Naive B cell (primary cell): ENCODE results near the gene CIB2. TPM values are rescaled to one million over a fixed set of nuclear protein-coding genes. Genes with fewer than 3 reads are reported as not detected.

Source experiments
- ATAC-seq, 2 donors: fragments of 150-1000 bp; cut with Tn5 transposase; 2 replicates each; pipeline ENCODE4 v1.10.0; 2021; ENCODE audit warnings: low read depth in 2 of 2, mild to moderate bottlenecking in 2 of 2, moderate library complexity in 2 of 2
- DNase-seq: peaks from one replicate; pipeline ENCODE4 v3.0.0; 2022
- H3K27ac Mint-ChIP-seq, 6 donors: one replicate each; pipeline ENCODE4 v1.8.0; 2020 to 2022; ENCODE audit warnings: mild to moderate bottlenecking in 6 of 6, mixed read lengths in 6 of 6, moderate library complexity in 5 of 6, inconsistent platforms in 2 of 6
- H3K27me3 Mint-ChIP-seq, 3 donors: one replicate each; pipeline ENCODE4 v1.8.0; 2021 to 2022; ENCODE audit warnings: mixed read lengths in 3 of 3, mild to moderate bottlenecking in 1 of 3
- H3K36me3 Mint-ChIP-seq, 2 donors: one replicate each; pipeline ENCODE4 v1.8.0; 2020 to 2022; ENCODE audit warnings: mixed read lengths in 2 of 2, inconsistent platforms in 1 of 2, mild to moderate bottlenecking in 1 of 2
- H3K4me1 Mint-ChIP-seq, 3 donors: one replicate each; pipeline ENCODE4 v1.8.0; 2020 to 2022; ENCODE audit warnings: mixed read lengths in 3 of 3, inconsistent platforms in 1 of 3, mild to moderate bottlenecking in 1 of 3, moderate library complexity in 1 of 3
- H3K4me3 Mint-ChIP-seq, 8 donors: one replicate each; pipeline ENCODE4 v1.8.0; 2020 to 2022; ENCODE audit warnings: mild to moderate bottlenecking in 8 of 8, mixed read lengths in 8 of 8, moderate library complexity in 8 of 8, inconsistent platforms in 2 of 8
- H3K9me3 Mint-ChIP-seq, 7 donors: one replicate each; pipeline ENCODE4 v1.8.0; 2020 to 2022; ENCODE audit warnings: mixed read lengths in 7 of 7, mild to moderate bottlenecking in 5 of 7, inconsistent platforms in 2 of 7, moderate library complexity in 1 of 7
- polyA plus RNA-seq, 6 donors: library from polyadenylated mRNA; unstranded; fragments of 300-500 nt; fragmentation: Illumina TruSeq; gene quantifications; one replicate each; pipeline ENCODE4 v1.2.3, GENCODE V29; 2021; ENCODE audit warnings: low read depth in 6 of 6

CIB2 gene
- polyA plus RNA-seq, 6 donors from 2014 or later, result 0.57 to 2.6 (median 0.82) TPM; not detected in 1

DNA sequence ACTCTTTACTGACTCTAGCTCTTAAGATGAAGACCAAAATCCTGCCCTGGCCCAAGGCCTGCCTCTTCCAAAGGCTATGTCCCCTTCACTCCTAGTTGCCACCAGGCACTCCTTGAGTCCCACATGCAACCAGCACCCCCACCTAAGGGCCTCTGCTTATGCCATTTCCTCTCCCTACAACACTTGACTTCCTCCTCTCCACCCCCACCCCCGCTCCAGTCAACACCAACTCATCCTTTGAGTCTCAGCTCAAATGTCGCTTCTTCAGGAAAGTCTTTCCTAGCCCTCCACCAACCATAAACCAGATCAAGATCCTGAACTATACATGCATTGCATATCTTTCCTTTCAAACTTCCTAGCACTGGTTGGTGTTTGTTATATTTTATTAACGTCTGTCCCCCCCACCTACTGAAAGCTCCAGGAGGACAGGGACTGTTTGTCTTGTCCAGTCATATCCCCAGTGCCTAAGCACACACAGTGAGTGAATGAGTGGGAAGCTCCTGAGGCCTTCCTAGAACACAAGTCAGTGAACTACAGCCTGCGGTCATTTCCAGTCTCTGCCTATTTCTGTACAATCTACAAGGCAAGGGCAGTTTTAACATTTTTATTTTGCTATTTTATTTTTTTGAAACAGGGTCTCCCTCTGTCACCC, 61.1 kb downstream of the CIB2 start:
- peak overlapping the region; percentile 17 to 86 (median 60) for H3K27ac Mint-ChIP-seq
- no peaks in the 10 kb centered on the region for H3K36me3 Mint-ChIP-seq
- no peaks in the 10 kb centered on the region for H3K27me3 Mint-ChIP-seq
- H3K4me3 Mint-ChIP-seq, result peak overlapping the region in 6 of 8 donors; percentile 48 to 88 (median 68)
- no peaks in the 10 kb centered on the region for H3K9me3 Mint-ChIP-seq
- H3K4me1 Mint-ChIP-seq, result peaks cover 8 to 48% (median 10%) of the 10 kb centered on the region in 3 donors
- DNase-seq (no peak), ATAC-seq (peak in 1 of 2 donors; percentile 29)

GRCh38 chr15:78069462-78070029, 61.7 kb downstream of the CIB2 start:
- no peak for ATAC-seq
- Mint-ChIP-seq H3K36me3 (no peaks in the 10 kb centered on the region), H3K4me1 (peaks cover 7 to 45% (median 8%) of the 10 kb centered on the region in 3 donors), H3K27ac (peak overlapping the region; percentile 44 to 84 (median 70)), H3K4me3 (peak overlapping the region in 7 of 8 donors; percentile 21 to 88 (median 69)), H3K9me3 (no peaks in the 10 kb centered on the region), H3K27me3 (no peaks in the 10 kb centered on the region)
- no peak for DNase-seq

DNA sequence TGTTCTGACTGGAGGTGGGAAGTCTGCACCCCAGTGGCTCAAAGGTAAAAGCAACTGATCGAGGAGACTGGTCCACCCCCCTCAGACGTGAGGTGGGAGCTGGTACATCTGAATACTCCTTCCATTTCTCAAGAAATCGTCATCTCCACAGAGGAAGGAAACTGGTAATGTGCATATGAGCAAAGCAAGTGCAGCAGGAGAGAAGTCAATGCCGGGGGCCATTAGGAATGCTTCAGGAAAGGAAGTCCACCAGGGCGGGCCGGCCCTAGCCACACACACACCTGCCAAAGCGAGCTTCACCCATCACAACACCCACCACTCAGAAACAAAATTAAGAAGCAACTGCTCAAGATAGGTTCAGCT, 62.2 kb downstream of the CIB2 start:
- no peaks in the 10 kb centered on the region for H3K9me3 Mint-ChIP-seq
- peak overlapping the region; percentile 21 to 88 (median 68) for H3K4me3 Mint-ChIP-seq
- peak overlapping the region; percentile 43 to 84 (median 78) for H3K27ac Mint-ChIP-seq
- no peaks in the 10 kb centered on the region for H3K27me3 Mint-ChIP-seq
- H3K36me3 Mint-ChIP-seq, result no peaks in the 10 kb centered on the region
- no peak for DNase-seq
- ATAC-seq, result peak; percentile 20 to 23
- peaks cover 5 to 42% (median 7%) of the 10 kb centered on the region in 3 donors for H3K4me1 Mint-ChIP-seq

GRCh38 chr15:78067328-78068228, 63.7 kb downstream of the CIB2 start:
- ATAC-seq (peak in 1 of 2 donors; percentile 21), DNase-seq (no peak)
- H3K27ac Mint-ChIP-seq, result peak overlapping the region in 3 of 6 donors; percentile 42 to 78 (median 44)
- H3K27me3 Mint-ChIP-seq, result no peaks in the 10 kb centered on the region
- no peaks in the 10 kb centered on the region for H3K9me3 Mint-ChIP-seq
- peaks cover 1 to 45% (median 6%) of the 10 kb centered on the region in 3 donors for H3K4me1 Mint-ChIP-seq
- peak overlapping the region in 4 of 8 donors; percentile 7 to 88 (median 74) for H3K4me3 Mint-ChIP-seq
- H3K36me3 Mint-ChIP-seq, result no peaks in the 10 kb centered on the region

- H3K36me3 Mint-ChIP-seq, result no peaks in the 10 kb centered on the region
- no peak for ATAC-seq
- DNase-seq, result no peak
- peaks cover 9 to 49% (median 12%) of the 10 kb centered on the region in 3 donors for H3K4me1 Mint-ChIP-seq
- no peaks in the 10 kb centered on the region for H3K9me3 Mint-ChIP-seq
- peak overlapping the region in 3 of 6 donors; percentile 2 to 23 (median 11) for H3K27ac Mint-ChIP-seq
- peak overlapping the region in 5 of 8 donors; percentile 6 to 66 (median 47) for H3K4me3 Mint-ChIP-seq
- no peaks in the 10 kb centered on the region for H3K27me3 Mint-ChIP-seq
Observed at GRCh38 chr15:78065973-78066946, 65.0 kb downstream of the CIB2 start.

DNA sequence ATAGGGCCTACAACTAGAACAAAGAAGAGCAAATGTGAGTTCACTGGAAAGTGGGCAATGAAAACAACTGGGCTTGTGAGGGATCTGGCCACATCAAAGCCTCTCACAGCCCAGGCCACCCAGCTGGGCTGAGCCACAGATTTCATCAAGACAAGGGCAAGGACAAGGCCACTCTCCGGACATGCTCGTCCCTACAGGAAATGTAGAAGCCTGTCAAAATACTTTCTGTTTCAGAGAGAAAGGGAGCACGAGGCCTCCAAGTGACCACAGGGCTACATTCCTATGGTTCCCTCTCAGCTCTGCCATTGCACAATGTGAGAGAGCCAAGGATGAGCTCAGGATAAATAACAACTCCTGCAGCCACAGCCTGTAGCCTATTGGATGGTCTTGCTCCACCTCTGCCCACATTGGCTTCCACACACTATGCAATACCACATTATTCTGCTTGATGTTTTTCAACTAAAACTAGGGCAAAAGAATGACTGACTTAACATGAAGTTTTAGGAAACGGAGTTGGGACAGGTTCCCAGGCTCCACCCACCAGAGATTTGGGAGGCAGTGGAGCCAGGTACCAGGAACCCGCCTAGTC, 65.9 kb downstream of the CIB2 start:
- Mint-ChIP-seq H3K27ac (peak overlapping the region in 1 of 6 donors; percentile 55), H3K9me3 (no peaks in the 10 kb centered on the region), H3K27me3 (no peaks in the 10 kb centered on the region), H3K4me3 (peak overlapping the region in 2 of 8 donors; percentile 12 to 30), H3K4me1 (peaks cover 12 to 48% (median 14%) of the 10 kb centered on the region in 3 donors), H3K36me3 (no peaks in the 10 kb centered on the region)
- ATAC-seq, result no peak
- no peak for DNase-seq

- ATAC-seq (no peak), DNase-seq (no peak)
- Mint-ChIP-seq H3K9me3 (no peaks in the 10 kb centered on the region), H3K27me3 (no peaks in the 10 kb centered on the region), H3K36me3 (no peaks in the 10 kb centered on the region), H3K4me1 (peaks cover 18 to 44% (median 23%) of the 10 kb centered on the region in 3 donors), H3K4me3 (no peak overlapping the region), H3K27ac (no peak overlapping the region)
Observed at GRCh38 chr15:78064544-78064943, 66.7 kb downstream of the CIB2 start.

- DNase-seq (no peak), ATAC-seq (no peak)
- Mint-ChIP-seq H3K36me3 (no peaks in the 10 kb centered on the region), H3K4me3 (no peak overlapping the region), H3K27ac (no peak overlapping the region), H3K9me3 (no peaks in the 10 kb centered on the region), H3K4me1 (peaks cover 24 to 44% (median 28%) of the 10 kb centered on the region in 3 donors), H3K27me3 (no peaks in the 10 kb centered on the region)
Observed at GRCh38 chr15:78063970-78064385, 67.3 kb downstream of the CIB2 start.

- Mint-ChIP-seq H3K9me3 (no peaks in the 10 kb centered on the region), H3K4me3 (no peak overlapping the region), H3K4me1 (peaks cover 31 to 41% (median 36%) of the 10 kb centered on the region in 3 donors), H3K36me3 (no peaks in the 10 kb centered on the region), H3K27me3 (no peaks in the 10 kb centered on the region), H3K27ac (no peak overlapping the region)
- no peak for DNase-seq
- ATAC-seq, result no peak
Observed at GRCh38 chr15:78063217-78063616, 68.0 kb downstream of the CIB2 start.

DNA sequence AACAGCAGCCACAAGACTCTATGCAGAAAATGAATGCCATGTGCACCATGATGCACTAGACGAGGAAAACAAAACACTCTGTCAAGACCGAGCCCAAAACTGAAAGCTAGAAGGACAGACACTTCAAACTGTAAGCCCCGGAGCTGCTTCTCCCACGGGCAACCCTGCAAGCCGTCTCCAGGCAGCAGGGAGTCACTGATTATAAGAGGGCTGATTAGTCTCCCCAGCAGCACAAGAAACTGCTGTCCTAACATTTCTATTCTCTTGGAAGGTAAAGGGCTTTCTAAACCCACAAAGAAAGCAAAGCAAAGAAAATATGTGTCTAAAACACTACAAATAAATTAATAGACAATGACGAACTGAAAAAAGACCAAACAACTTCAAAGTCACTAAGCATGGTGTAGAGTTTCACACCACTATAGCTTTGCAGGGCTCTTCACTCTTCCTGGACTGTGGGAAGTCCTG, 69.2 kb downstream of the CIB2 start:
- Mint-ChIP-seq H3K4me3 (peak overlapping the region; percentile 50 to 83 (median 70)), H3K27me3 (no peaks in the 10 kb centered on the region), H3K4me1 (peaks cover 36 to 48% (median 42%) of the 10 kb centered on the region in 3 donors), H3K27ac (peak overlapping the region in 4 of 6 donors; percentile 48 to 61 (median 51)), H3K9me3 (no peaks in the 10 kb centered on the region), H3K36me3 (no peaks in the 10 kb centered on the region)
- ATAC-seq (peak; percentile 61 to 65), DNase-seq (no peak)

DNA sequence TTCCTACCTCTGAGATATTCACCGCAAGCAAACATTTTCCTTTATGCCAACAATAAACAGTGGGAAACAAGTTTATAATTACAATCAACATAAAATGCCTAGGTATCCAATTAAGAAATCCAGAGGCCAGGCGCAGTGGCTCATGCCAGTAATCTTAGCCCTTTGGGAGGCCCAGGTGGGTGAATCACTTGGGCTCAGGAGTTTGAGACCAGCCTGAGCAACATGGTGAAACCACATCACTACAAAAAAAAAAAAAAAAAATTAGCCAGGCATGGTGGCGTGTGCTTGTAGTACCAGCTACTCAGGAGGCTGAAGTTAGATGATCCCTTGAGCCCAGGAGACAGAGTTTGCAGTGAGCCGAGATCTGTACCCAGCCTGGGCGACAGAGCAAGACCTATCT, 71.0 kb downstream of the CIB2 start:
- no peaks in the 10 kb centered on the region for H3K9me3 Mint-ChIP-seq
- no peaks in the 10 kb centered on the region for H3K36me3 Mint-ChIP-seq
- peak overlapping the region in 2 of 8 donors; percentile 38 to 55 for H3K4me3 Mint-ChIP-seq
- peaks cover 48 to 66% (median 60%) of the 10 kb centered on the region in 3 donors for H3K4me1 Mint-ChIP-seq
- no peak for ATAC-seq
- peak overlapping the region in 3 of 6 donors; percentile 6 to 67 (median 28) for H3K27ac Mint-ChIP-seq
- no peak for DNase-seq
- H3K27me3 Mint-ChIP-seq, result no peaks in the 10 kb centered on the region
